Activated CD8-positive, alpha-beta memory T cell treated with anti-CD3 and anti-CD28 coated beads for 4 hours (primary cell): ENCODE results near the gene ROBO2.

Experiments
- DNase-seq, 2 donors: peaks; one replicate each; pipeline ENCODE4 v3.0.0-alpha.2; 2020; ENCODE audit warnings: low read depth in 2 of 2

ROBO2 gene, protein sequence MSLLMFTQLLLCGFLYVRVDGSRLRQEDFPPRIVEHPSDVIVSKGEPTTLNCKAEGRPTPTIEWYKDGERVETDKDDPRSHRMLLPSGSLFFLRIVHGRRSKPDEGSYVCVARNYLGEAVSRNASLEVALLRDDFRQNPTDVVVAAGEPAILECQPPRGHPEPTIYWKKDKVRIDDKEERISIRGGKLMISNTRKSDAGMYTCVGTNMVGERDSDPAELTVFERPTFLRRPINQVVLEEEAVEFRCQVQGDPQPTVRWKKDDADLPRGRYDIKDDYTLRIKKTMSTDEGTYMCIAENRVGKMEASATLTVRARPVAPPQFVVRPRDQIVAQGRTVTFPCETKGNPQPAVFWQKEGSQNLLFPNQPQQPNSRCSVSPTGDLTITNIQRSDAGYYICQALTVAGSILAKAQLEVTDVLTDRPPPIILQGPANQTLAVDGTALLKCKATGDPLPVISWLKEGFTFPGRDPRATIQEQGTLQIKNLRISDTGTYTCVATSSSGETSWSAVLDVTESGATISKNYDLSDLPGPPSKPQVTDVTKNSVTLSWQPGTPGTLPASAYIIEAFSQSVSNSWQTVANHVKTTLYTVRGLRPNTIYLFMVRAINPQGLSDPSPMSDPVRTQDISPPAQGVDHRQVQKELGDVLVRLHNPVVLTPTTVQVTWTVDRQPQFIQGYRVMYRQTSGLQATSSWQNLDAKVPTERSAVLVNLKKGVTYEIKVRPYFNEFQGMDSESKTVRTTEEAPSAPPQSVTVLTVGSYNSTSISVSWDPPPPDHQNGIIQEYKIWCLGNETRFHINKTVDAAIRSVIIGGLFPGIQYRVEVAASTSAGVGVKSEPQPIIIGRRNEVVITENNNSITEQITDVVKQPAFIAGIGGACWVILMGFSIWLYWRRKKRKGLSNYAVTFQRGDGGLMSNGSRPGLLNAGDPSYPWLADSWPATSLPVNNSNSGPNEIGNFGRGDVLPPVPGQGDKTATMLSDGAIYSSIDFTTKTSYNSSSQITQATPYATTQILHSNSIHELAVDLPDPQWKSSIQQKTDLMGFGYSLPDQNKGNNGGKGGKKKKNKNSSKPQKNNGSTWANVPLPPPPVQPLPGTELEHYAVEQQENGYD (N-terminal part only)

DNA sequence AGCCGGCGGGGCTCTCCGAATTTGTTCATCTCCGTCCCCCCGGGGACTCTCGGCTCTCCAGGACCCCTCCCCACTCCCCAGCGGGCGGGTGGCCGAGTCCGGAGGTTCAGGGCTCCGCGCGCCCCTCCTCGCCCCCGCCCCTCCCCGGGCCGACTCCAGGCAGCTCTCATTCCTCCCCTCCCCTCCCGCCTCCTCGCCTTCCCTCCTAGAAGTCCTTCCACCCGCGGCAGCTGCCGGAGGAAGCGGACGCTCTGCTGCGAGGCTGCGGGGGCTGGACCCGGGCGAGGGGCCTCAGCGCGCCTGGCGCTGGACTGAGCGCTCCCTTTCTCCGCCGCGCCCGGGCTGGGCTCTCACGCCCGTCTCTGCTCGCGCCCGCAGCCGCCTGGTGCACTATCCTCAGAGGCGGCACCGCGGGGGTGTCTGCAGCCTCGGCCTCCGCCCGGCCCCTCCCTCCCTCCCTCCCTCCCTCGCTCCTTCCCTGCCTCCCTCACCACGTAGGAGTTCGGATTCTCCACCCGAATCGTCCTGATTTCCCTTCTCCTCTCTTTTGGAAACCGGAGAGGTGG, at the start of gene ROBO2:
Gene ROBO2 (plus strand): TSS at position 494 of the 566 bp plus-strand sequence. CDS start 687 bp downstream, outside the sequence.
- no peak for DNase-seq

DNA sequence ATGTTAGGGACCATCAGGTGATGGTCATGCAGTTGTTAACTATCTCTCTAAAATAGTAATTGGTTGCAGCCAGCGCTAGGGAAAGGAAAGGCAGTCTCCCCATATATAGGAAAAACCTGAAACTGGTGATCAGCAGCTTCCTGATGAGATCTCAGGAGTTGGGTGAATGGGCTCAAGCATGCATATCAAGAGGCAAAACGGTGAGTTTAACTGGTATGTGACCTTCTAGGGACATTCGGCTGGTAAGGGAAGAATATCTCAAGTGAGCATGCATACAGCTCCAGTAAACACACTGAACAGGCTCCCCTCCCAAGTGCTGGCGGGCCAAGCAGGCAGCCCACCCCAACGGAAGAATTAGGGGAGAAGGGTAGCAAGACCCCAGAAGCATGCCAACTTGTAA, 49.3 kb upstream of the ROBO2 start:
- no peak for DNase-seq

DNA sequence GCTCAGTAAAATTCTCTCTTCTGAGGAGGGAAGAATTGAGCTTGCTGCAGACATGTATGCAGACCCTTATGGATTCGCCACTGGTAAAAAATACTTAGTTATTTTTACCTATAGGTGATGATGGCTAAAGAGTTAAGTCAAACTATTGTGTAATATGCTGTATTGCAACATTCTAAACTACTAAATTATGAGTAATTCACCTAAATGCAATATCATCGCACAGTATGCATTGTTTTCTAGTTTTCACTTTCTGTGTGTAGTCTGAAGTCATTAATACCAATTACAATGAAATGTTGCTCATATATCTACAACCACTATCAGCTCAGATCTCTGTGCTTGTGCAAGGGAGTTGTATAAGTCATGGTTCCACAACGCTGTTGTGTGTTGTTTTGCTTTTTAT, 48.7 kb upstream of the ROBO2 start:
- no peak for DNase-seq

DNA sequence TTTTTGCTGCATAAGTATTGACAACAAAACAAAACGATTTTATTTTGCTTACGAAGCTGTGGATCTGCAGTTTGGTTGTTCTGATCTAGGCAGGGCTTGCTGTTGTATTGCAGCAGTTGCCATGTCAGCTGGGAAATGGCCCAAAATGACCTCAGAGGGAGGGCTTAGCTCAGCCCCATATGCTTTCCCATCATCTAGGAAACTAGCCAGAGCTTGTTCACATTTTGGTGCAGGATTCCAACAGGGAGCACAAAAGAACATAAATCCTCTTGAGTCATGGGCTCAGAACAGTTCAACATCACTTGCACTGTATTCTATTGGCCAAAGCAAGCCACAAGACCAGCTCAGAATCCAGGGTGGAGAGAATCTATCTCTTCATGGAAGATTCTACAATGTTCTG, 42.2 kb upstream of the ROBO2 start:
- DNase-seq, result no peak

DNA sequence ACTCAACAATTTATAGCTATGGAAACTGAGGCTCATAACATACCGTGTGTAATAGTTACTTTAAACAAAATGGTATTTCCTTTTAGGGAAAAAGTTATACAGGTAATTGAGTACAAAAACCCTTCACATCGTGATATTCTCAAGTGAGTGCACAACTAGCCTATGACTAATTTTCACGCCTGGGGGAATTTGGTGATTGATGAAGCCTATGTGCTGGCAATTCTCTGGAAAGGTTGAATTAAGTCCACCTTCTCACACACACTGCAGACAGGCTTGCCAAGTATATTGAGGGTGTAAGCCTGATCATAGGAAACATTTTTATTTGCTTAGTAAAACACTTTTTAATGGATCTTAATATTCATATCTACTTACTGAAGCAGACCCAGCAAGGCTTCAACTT, 41.3 kb upstream of the ROBO2 start:
- DNase-seq, result no peak

DNA sequence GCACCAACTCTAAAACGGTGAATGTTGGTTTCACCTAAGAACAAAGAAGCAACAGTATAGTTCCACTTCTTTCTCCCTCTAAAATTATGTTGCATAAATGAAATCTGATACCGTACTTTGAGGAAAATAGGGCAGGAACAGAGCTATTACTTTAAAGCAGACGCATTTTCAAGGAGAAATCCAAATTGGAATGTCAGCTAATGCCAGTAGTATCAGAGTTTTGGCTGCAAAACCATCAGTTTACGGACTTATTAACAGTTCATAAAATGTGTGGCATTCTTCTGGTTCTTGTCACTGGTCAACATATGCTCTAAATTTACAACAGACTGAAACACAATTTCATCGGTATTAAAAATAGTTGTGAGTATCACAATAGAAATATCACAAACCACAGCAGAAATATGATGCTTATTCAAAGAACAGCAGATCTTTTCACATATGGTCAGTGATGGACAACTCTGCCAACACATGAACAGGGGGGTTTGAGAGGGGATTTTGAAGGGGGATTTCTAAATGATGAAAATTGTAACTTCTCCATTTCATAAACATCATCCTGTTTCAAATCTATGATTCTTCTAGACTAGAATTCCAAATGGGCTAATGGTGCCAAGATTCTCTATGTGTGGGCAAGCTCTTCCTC, 38.7 kb upstream of the ROBO2 start:
- DNase-seq, result no peak

DNA sequence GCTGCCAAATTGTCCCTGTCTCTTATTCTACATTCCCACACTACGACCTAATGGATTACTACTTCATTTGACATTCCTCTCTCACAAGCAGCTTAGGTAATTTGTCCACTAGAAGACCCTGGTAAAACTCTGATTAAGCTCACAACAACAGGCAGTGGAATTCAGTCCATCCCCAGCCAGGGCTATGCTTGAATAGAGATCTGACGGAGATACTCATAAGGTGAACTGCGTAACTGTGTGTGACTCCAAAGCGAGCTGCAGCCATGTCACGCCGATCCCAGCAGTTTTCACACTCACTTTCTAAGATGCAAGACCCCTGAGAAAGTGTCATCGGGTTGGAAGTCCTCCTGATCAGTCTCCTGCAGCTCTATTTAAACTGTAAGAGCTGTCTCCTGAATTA, 25.7 kb upstream of the ROBO2 start:
- DNase-seq, result no peak

DNA sequence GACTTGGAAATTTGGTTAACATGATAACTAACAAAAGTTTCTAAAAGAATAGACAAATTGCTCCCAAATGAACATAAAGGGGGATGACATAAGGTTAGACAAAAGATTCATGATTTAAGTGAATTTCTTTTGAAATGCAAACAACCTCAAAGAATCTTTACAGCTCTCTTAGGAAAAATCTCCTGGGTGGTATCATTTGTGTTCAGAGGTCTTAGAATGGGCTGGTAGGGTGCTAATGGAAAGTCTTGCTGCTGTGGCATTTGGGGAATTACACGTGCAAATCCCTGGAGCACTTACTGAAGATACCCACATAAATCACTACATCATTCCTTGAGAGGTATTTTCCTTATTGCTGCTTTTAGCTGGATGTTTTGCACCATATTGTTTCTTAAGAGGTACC, 14.4 kb upstream of the ROBO2 start:
- DNase-seq, result no peak

DNA sequence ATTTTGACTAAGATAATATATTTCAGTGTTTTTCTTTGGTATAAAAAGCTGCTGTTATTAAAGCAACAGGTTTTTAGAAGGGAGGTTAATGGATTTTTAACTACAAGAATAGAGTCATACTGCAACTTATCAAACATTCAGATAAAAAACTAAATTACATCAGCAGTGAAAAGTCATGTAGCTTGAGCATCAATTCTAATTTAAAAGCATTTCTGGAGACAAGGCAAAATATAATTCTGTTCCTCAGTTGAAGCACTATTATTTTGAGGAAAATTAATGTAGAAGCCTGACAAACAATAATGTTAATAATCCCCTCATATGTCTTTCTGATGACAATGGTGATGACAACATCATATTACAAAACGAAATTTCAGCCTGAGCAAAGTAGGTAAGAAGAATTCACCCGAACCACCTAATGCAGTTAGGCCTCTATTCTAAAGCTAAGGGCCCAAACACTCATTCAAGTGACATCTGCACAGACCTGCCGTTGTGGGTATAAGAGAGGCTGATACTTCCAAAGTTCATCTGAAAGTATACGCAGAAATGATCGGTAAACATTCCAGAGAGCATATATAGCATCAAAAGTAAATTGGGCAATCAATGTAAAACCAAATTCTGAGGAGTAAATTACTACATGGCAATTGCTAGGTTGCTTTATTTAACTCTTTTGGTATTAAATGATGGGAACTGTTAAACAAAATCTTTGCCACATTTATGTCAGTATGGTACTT, 12.8 kb upstream of the ROBO2 start:
- no peak for DNase-seq

DNA sequence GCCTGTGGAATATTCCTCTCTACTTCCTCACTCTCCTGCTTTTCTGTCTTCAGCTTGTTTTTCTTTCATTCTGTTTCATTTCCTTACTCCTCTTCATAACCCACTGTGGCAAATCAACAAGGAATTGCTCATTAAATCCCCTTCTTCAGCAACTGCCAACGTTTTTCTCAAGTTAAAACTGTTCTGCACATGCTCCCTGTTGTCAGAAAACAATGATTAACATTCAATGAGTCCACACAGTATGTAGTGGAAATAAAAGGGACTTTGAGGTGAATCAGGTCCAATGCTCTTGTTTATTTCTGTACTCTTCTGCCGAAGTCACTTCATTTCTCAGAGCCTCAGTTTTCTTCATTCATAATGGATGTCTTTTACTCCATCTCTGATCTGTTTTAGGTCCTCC, 11.9 kb upstream of the ROBO2 start:
- DNase-seq, result no peak

DNA sequence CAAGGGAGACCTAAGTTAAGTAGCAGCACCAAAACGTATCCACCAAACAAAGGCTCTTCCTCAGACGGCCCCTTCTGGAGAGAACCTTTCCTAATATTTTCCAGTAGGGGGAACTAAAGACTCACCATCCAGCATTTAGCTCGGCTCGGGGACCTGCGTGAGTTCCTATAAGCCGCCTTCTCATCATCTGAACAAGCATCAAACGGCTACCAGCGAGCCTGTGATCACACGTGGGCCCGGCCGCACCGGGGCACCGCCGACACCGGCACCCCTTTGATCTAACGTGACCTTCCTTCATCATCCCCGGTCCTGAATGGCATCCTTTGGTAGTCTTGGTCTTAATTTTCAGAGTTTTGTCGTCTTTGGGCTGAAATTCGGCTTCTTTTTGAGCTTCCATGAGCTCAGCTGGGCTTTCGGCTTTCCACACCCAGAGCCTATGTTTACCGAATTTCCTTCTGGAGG, 1.4 kb upstream of the ROBO2 start:
- DNase-seq, result no peak

DNA sequence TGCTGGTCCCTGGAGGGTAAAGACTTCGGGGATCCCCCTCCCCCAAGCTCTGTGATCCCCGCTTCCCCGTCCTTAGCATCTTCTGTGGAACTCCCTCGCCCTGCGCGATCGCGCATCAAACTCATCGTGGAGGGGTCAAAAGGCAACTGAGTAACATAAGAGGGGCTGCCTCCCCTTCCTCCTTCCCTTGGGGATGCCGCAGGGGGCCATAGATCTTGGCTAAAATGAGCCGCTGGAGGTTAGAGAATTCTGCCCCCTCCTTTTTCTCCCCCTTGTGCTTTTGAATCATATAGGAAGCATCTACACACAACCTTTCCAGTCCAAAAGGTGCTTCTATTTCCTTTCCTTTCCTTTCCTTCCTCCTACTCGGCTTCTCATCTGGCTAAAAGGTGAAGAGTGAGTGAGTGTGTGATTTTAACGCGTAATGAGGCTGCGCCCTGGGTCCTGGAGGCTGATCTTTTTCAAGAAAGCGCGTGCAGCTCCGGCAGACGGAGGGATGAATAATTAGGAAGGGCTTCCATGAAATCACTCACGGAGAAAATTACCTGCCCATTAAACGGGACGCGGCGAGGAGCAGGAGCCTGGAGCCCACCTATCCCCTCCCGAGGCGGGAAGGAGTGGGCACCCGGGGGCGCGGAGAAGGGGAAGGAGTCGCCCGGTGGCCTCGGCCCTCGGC, 831 bp upstream of the ROBO2 start:
- DNase-seq, result no peak

DNA sequence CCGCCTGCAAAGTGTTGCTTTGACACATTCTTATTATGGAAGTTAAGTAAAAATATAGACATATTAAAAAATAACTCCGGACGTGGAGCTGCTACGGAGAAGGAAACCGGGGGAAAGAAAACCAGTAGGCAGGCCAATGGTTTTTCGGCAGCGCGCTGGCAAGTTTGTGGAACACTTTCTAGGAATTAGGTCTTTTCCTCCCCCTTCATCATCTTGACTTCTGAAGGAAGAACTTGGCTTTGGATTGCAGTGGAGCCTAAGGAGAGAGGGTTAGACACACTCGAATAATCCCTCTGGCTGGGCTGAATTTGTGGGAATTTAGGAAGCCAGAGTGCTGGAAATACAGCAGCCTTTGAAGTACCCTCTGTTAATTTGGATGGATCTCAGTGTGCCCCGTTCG, 317 bp downstream of the ROBO2 start:
- no peak for DNase-seq

DNA sequence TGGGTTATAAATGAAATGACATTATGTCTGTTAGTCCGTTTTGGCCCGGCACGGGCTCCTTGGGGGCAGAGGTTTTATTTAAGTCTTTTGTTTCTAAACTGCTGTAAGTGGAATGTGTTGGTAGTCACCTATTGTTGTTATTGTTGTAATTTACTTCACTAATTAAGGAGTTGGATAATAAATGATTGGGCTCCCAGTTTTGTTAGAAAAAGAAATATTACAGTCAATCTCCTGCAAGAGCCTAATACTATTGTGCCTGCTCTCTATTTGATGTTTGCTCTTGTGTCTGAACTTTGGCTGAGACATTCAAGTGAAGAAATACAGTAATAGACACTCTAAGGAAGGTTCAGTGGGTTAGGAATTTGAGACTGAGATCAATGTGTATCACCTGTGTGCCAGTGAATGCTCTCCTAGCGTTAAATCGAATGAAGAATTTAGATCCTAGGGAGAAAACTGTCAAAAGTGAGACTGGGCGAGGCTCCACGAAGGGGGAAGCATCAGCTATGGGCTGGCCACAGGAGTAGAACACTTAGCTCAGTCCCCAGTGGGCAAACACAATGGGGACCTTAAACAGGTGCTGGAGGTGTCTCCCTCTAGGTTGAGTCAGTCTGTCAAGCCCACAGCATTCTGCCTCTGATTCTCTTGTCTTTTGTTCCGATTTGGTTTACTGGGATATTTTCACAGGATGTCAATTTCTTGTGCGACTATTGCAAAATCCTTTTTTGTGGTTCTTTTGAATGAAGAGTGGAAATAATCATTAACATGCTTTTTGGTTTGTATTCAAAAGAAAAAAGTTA, 1.2 kb downstream of the ROBO2 start:
- DNase-seq, result no peak

DNA sequence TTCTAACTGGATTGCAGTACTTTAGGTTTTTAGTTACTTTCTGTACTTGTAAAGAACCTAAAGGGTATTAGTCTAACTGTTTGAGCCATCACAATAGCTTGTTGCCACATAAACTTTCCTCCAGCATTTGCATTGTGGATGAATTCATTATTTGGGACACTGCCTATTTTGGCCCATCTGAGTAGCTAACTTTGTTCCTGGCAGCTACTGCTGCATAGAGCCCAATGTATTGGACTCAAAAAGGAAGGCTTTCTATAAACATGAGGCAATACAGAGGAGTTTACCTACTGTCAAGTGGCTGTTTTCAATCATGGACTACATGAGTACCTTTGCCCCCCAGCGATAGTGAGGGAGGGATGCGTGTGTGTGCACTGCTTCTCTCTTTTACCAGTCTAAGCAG, 1.9 kb downstream of the ROBO2 start:
- no peak for DNase-seq

DNA sequence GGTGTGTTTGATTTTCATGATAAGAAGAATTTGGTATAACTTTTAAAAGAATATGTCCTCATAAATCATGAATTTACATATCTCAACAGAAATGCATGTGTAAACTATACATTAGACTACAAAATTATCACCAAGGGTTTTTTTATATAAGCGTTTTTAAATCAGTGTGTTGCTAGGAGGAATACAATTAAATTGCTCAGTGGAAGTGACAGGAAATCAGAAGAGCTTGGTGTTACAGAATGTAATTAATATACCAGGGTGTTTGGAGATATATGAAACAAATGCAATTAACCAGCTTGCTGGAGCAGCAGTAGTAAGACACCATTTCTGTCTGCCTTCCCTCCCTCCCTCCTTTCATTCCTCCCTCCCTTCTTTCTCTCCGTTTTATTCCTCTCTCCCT, 2.4 kb downstream of the ROBO2 start:
- DNase-seq, result no peak

DNA sequence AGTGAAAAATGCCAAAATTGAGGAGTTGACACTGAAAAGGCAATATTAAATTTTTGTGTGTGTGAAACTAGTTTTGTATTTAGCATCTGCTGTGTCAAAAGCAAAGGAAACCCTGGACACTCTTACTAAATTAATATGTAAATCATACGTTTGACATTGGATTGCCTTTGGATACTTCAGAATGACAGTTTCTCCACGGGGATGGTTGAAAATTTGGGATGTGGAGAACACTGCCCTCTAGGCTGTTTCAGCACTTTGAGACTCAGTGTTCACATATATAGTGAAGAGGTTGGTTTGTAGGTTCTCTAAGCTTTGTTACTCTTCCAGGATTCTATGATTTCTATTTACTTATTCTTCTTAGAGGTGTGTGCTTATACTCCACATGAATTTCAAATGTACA, 3.0 kb downstream of the ROBO2 start:
- DNase-seq, result no peak

DNA sequence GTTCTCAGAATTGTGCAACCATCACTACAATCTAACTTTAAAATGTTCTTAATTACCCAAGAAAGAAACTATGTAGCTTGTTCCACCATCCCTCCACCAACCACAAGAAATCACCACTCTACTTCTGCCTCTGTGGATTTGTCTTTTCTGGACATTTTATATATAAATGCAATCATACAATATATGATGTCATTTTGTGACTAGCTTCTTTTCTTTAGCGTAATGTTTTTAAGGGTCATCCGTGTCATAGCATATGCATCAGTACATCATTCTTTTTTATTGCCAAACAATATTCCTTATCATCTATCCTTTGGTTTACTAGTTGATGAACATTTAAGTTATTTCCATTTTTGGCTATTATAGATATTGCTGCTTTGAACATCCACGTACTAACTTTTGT, 5.8 kb downstream of the ROBO2 start:
- DNase-seq, result no peak

DNA sequence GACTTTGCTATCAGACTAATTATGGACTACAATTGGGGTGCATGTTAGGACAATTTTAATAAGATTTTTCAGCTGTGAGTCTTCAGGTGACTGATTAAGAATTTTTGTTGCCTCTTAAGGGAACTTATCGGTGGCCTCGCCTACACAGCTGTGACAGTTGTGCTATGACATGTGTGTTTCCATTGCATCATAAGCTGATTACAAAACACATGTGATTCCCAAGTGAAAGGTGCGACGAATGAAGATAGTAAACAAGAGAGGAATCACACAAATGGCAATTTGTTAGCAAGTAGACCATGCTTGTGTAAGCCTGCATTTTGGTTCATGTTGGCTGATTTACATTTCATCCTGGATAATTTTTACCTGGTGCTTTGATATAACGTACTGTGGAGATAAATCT, 8.3 kb downstream of the ROBO2 start:
- DNase-seq, result no peak

DNA sequence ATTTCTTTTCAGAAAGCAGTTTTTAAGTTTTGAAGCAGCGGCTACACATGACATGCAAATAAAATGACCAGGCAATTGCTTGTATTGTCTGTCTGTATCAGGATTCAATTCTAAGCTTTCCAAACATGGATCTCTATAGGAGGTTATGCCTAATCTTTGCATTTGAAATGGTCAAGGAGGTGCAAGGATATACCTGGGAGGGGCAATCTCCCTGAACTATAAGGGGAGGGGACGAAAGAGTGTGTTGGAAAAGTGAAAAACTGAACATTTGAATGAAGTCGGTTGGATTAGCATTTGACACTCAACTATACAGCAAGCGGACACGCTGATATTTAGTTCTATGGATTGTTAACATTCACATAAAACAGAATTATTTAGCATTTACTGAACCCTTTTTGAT, 11.7 kb downstream of the ROBO2 start:
- no peak for DNase-seq
